Small intestine (tissue), 7 donors: ENCODE measurements around the gene CADPS2. TPM values are rescaled to one million over a fixed set of nuclear protein-coding genes. Genes with fewer than 3 reads are reported as not detected.
"Not testable (repeated sequence)": the region's sequence is repeated elsewhere in the genome, so short reads cannot be mapped to it uniquely, and the experiment has no call there.

Source experiments
- DNase-seq, 2 donors: peaks; one replicate each; pipeline versions ENCODE4 v3.0.0 to v3.0.0-alpha.2; 2013
- FAIRE-seq: peaks from 2 replicates; lab custom pipeline; 2012; peaks lifted over from hg19 to GRCh38; lab: Jason Lieb, UNC
- H3K27ac ChIP-seq, 3 donors: one replicate each; pipeline ENCODE4 v1.5.1; 2013; ENCODE audit warnings: low read length in 2 of 3, mild to moderate bottlenecking in 2 of 3, control low read depth in 1 of 3, inconsistent platforms in 1 of 3, low read depth in 1 of 3, moderate library complexity in 1 of 3
- H3K27me3 ChIP-seq, 3 donors: one replicate each; pipeline ENCODE4 v1.6.1; 2013; ENCODE audit warnings: low read length in 3 of 3, inconsistent platforms in 1 of 3; ENCODE audit not compliant: control insufficient read depth in 3 of 3, insufficient read depth in 3 of 3
- H3K36me3 ChIP-seq, 3 donors: one replicate each; pipeline ENCODE4 v1.6.1; 2013; ENCODE audit warnings: low read length in 3 of 3, inconsistent platforms in 1 of 3, low read depth in 1 of 3, mild to moderate bottlenecking in 1 of 3, moderate library complexity in 1 of 3; ENCODE audit not compliant: control insufficient read depth in 3 of 3, insufficient read depth in 2 of 3
- H3K4me1 ChIP-seq, 3 donors: one replicate each; pipeline ENCODE4 v1.6.1; 2013; ENCODE audit warnings: low read length in 2 of 3, inconsistent platforms in 1 of 3, low read depth in 1 of 3, mild to moderate bottlenecking in 1 of 3, moderate library complexity in 1 of 3; ENCODE audit not compliant: control insufficient read depth in 3 of 3, insufficient read depth in 2 of 3
- H3K4me3 ChIP-seq, 3 donors: one replicate each; pipeline ENCODE4 v1.5.1; 2013; ENCODE audit warnings: low read length in 3 of 3, control low read depth in 1 of 3, inconsistent platforms in 1 of 3, low read depth in 1 of 3, mild to moderate bottlenecking in 1 of 3, moderate library complexity in 1 of 3
- H3K9me3 ChIP-seq, 2 donors: one replicate each; pipeline ENCODE4 v1.6.1; 2013; ENCODE audit warnings: low read depth in 1 of 2, low read length in 1 of 2; ENCODE audit not compliant: control insufficient read depth in 2 of 2, insufficient read depth in 1 of 2
- WGBS, 3 donors: extraction: QIAGEN DNeasy Blood & Tissue Kit; methylation state at CpG; one replicate each; pipeline ENCODE4 v1.1.7; 2013; 5-methylcytosine and 5-hydroxymethylcytosine counted together
- polyA plus RNA-seq, 4 donors: library from polyadenylated mRNA; stranded (reverse) in 3 of 4; unstranded in 1 of 4; fragments of 200-250 nt in 3 of 4; fragments of 120-200 nt in 1 of 4; gene quantifications; one replicate each; pipeline versions ENCODE4 v1.2.1 to v1.2.3, GENCODE V29; 2013
- donor health status: healthy with polysubstance abuse.
- donor health status: control.
- donor health status: control.
- donor health status: Bipolar disorder and iron deficiency.
- donor health status: healthy.

The CADPS2 gene
- polyA plus RNA-seq, 4 donors: 11.3 to 26.6 (median 14.8) TPM

DNA sequence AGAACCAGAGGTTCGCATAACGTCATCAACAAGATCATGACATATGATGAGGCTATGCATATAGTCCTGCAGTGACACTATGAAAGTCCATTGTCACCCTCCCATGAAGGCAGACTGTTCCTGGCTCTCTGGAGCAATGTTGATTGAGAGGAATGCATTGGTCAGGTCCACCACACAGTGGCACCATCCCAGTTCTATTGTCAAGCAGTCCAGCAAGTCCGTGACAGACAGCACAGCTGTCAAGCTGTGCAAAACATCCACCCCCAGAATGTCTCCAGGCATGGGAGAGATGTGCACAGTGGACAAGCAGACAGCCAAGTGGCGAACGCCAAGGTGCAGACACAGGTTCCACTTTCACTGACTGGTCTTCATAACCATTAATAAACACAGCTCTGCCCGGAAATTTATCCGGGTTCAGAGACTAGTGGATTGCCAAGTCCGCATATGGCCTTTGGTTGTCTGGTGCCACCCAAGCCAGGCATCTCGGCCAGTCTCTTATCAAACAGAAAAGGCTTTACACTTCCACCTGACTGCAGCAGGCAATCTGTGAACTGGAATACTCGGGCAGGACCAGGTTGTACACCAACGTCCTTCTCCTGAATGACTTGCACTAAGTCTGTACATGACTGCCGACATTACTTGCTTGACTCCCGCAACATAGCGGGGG, 194.6 kb downstream of the CADPS2 start:
- no peak for FAIRE-seq
- no peaks in the 10 kb centered on the region for H3K4me1 ChIP-seq
- peaks cover 0 to 20% of the 10 kb centered on the region in 2 donors for H3K9me3 ChIP-seq
- no peak overlapping the region for H3K27ac ChIP-seq
- 92 to 94% (median 92%) methylated on average over 14 of the region's 14 CpGs for WGBS, 3 donors
- DNase-seq: no peak
- no peak overlapping the region for H3K4me3 ChIP-seq
- peaks cover 0 to 7% (median 0%) of the 10 kb centered on the region in 3 donors for H3K36me3 ChIP-seq
- H3K27me3 ChIP-seq: no peaks in the 10 kb centered on the region

DNA sequence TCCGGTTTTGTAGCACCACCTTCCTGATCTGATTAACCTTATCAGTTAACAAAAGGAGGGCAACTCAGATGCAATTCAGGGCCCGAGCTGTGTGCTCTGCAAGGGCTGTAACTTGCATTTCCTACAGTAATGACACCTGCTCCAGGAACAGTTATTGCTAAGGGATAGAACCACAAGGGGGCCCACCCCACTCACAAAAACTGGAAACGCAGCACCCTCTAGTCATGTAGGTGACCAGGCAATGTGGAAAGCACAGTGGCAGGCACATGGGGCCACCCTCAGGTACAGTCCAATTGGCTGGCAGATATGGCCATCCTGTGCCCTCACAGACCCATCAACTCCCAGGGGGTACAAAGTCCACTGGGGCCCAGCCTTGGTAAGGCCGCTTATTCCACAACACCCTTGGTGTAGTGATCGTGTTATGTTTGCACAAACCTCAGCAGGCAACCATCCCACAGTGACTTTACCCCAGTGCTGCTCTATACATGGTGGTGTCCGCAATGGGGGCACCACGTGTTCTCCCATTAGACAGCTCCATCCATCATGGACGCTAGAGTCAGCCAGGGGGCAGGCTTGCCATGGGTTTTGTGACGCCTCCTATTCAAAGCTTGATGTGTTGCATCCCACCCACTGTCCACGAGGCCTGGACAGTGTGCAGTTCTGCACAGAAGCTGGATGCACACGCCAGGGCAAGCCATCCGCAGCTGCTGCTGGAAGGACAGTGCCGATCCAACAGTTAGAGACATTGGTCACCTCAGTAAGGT, 196.7 kb downstream of the CADPS2 start:
- no peak for FAIRE-seq
- H3K27ac ChIP-seq: no peak overlapping the region
- H3K4me3 ChIP-seq: no peak overlapping the region
- no peaks in the 10 kb centered on the region for H3K4me1 ChIP-seq
- H3K9me3 ChIP-seq: peaks cover 0 to 20% of the 10 kb centered on the region in 2 donors
- peak; percentile 37 to 52 for DNase-seq
- H3K27me3 ChIP-seq: no peaks in the 10 kb centered on the region
- 86 to 88% (median 86%) methylated on average over 13 of the region's 13 CpGs for WGBS, 3 donors
- H3K36me3 ChIP-seq: peaks cover 0 to 7% (median 0%) of the 10 kb centered on the region in 3 donors

DNA sequence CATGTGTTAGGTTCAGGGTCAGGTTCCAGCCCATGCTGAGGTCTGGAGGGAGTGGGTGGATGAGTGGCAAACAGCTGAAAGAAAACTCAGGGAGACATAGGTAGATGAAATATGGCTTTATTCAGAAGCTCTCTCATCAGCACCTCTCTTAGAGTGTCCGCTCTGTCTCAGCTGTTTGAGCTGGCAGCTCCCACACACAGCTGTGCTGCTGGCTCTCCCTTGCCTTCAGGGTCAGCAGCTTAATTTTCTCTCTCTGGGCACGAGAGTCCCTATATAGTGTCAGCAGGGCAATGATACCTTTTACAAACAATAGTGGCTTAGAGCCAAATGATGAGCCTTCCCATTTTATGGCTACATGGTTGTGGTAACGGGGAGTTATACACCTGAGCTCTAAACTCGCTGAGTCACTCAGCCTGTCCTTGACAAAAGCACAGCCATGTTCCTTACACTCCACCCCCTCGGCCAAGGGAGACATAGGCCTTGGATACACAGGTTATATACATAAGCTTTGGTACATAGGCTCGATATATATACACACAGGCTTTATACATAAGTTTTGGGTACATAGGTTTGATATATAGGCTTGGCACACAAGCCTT, 197.8 kb downstream of the CADPS2 start:
- DNase-seq (no peak), FAIRE-seq (no peak)
- no peaks in the 10 kb centered on the region for H3K27me3 ChIP-seq
- H3K27ac ChIP-seq: no peak overlapping the region
- H3K4me1 ChIP-seq: no peaks in the 10 kb centered on the region
- H3K9me3 ChIP-seq: peaks cover 0 to 17% of the 10 kb centered on the region in 2 donors
- peaks cover 0 to 7% (median 0%) of the 10 kb centered on the region in 3 donors for H3K36me3 ChIP-seq
- H3K4me3 ChIP-seq: no peak overlapping the region
- WGBS, 3 donors: 69 to 78% (median 73%) methylated on average over 6 of the region's 6 CpGs

DNA sequence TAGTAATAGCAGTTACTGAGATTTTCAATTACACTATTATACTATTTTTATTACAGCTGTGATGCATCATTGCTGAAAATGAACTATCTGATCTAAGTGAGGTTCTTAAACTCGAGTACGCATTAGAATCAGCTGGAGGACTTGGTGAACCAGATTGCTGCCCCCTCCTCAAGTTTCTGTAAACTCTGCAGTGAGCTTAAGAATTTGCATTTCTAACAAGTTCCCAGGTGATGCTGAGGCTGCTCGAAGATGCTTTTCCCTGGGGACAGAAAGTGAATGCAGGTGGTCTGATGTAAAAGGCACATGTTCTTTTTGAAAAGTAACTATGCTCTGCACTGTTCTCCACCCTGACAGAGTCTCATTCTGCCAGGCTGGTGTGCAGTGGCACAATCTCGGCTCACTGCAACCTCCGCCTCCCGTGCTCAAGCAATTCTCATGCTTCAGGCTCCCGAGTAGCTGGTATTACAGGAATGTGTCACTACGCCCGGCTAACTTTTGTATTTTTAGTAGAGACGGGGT, 199.8 kb downstream of the CADPS2 start:
- DNase-seq: no peak
- FAIRE-seq: no peak
- H3K9me3 ChIP-seq: no peaks in the 10 kb centered on the region
- no peaks in the 10 kb centered on the region for H3K27me3 ChIP-seq
- 72 to 82% (median 78%) methylated on average over 10 of the region's 10 CpGs for WGBS, 3 donors
- no peak overlapping the region for H3K4me3 ChIP-seq
- H3K27ac ChIP-seq: no peak overlapping the region
- H3K4me1 ChIP-seq: no peaks in the 10 kb centered on the region
- peaks cover 0 to 3% (median 0%) of the 10 kb centered on the region in 3 donors for H3K36me3 ChIP-seq

DNA sequence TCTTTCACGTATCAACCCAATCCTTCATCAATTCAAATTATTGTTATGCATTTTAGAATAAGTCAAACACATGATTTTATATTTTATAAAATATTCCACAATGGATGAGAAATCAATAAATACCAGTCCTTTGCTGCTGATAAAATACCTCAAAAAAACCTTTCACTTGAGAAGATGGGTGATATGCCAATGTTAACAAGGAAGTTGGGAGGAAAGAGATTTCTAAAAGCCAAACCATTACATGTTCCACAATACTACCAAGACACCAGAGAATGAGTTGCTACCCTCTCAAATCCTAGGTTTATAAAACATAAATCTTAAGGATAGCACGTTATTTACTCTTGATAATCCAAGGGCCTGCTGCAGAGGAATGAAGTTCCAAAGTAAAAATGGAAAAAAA, 201.8 kb downstream of the CADPS2 start:
- FAIRE-seq (no peak), DNase-seq (no peak)
- Histone ChIP-seq H3K9me3 (peaks cover 0 to 3% of the 10 kb centered on the region in 2 donors), H3K4me1 (no peaks in the 10 kb centered on the region), H3K27me3 (no peaks in the 10 kb centered on the region), H3K36me3 (no peaks in the 10 kb centered on the region), H3K27ac (no peak overlapping the region), H3K4me3 (no peak overlapping the region)
- 71 to 83% (median 78%) methylated on average over 2 of the region's 2 CpGs for WGBS, 3 donors

DNA sequence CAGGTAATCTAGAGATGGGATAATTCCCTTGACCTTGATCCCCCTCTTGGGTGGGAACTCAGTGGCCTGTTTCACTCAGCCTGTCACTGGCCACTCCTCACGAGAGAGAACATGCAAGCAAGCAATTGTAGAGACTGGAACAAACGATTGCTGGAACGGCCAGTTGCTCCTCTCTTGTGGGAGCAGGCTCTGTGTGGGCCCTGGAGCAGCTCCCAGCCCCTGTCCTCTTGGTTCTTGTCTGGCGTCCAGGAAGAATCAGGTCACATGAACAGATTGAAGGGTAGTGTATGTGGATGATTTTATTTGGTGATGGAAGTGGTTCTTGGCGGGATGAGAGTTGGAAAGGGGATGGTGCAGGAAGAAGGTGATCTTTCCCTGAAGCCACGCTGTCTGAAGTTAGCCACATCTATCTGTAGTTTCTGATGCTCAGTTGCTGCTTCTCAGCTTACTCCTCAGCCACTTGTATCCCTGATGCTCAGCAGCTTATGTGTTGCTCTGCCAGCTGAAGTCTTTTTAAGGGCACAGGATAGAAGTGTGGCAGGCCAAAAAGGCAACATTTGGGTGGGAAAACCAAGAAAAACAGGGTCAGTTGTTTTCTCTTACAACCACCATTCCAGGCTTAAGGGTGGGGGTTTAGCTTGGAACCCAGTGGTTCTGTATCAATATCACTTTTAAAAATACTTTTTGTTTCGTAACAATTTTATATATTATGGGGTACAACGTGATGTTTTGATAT, 203.3 kb downstream of the CADPS2 start:
- H3K36me3 ChIP-seq: no peaks in the 10 kb centered on the region
- H3K27ac ChIP-seq: no peak overlapping the region
- 79 to 84% (median 81%) methylated on average over 8 of the region's 8 CpGs for WGBS, 3 donors
- no peaks in the 10 kb centered on the region for H3K4me1 ChIP-seq
- DNase-seq (no peak), FAIRE-seq (no peak)
- peaks cover 0 to 8% of the 10 kb centered on the region in 2 donors for H3K9me3 ChIP-seq
- no peaks in the 10 kb centered on the region for H3K27me3 ChIP-seq
- no peak overlapping the region for H3K4me3 ChIP-seq

DNA sequence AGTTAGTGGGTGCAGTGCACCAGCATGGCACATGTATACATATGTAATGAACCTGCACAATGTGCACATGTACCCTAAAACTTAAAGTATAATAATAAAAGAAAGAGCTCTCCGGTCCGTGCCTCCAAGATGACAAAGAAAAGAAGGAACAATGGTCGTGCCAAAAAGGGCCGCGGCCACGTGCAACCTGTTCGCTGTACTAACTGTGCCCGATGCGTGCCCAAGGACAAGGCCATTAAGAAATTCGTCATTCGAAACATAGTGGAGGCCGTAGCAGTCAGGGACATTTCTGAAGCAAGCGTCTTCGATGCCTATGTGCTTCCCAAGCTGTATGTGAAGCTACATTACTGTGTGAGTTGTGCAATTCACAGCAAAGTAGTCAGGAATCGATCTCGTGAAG, 205.1 kb downstream of the CADPS2 start:
- H3K9me3 ChIP-seq: peaks cover 0 to 10% of the 10 kb centered on the region in 2 donors
- not testable (repeated sequence) for H3K36me3 ChIP-seq, DNase-seq, H3K4me3 ChIP-seq, H3K27ac ChIP-seq, FAIRE-seq, H3K27me3 ChIP-seq, H3K4me1 ChIP-seq
- 97 to 98% (median 98%) methylated on average over 16 of the region's 16 CpGs for WGBS, 3 donors

DNA sequence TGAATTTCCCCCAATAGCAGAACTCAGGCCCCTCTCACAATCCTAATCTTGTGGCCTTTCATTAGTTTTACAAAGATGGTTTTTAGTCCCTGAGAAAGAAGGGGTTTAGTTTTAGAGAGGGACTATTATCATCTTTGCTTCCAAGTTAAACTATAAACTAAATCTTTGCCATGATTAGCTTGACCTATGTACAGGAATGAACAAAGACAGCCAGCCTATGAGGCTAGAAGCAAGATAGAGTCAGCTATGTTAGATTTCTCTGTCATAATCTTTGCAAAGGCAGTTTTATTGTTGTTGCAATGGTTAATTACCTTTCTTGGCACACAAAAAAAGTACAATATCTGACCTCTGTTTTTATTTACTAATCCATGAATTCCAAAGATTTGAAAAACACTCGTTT, 206.4 kb downstream of the CADPS2 start:
- Histone ChIP-seq H3K9me3 (peaks cover 0 to 10% of the 10 kb centered on the region in 2 donors), H3K27me3 (no peaks in the 10 kb centered on the region), H3K4me1 (no peaks in the 10 kb centered on the region), H3K27ac (peak overlapping the region; percentile 18 to 63 (median 55)), H3K4me3 (no peak overlapping the region), H3K36me3 (no peaks in the 10 kb centered on the region)
- DNase-seq (peak; percentile 25 to 67), FAIRE-seq (no peak)
- 10 to 58% (median 36%) methylated on average over 1 of the region's 1 CpG for WGBS, 3 donors
